ENCODE results near the gene FNDC5.

DNA sequence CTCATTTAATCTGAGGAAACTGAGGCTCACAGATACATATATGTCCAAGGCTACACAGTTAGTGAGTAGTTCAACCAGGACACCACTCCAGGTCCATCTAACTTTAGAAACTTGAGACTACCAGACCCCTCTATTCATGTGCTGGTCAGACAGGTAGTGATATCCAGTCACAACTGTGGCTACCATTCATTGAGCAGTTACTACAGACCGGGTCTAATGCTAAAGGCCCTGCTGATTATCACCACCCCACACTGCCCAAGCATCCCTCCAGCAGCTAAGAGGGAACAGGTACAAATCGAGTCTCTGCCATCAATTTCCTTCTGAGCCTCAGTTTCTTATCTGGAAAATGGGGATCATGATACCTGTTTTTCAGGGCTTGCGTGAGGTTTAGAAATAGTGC, 20.9 kb upstream of the FNDC5 start:
- TF ChIP-seq, protein P1, sequence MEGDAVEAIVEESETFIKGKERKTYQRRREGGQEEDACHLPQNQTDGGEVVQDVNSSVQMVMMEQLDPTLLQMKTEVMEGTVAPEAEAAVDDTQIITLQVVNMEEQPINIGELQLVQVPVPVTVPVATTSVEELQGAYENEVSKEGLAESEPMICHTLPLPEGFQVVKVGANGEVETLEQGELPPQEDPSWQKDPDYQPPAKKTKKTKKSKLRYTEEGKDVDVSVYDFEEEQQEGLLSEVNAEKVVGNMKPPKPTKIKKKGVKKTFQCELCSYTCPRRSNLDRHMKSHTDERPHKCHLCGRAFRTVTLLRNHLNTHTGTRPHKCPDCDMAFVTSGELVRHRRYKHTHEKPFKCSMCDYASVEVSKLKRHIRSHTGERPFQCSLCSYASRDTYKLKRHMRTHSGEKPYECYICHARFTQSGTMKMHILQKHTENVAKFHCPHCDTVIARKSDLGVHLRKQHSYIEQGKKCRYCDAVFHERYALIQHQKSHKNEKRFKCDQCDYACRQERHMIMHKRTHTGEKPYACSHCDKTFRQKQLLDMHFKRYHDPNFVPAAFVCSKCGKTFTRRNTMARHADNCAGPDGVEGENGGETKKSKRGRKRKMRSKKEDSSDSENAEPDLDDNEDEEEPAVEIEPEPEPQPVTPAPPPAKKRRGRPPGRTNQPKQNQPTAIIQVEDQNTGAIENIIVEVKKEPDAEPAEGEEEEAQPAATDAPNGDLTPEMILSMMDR (IDR thresholded peaks at IDR 0.05), result no peak
- TF ChIP-seq RXRA (IDR thresholded peaks at IDR 0.05; ENCODE audit: borderline replicate concordance, low read depth) (no peak), YY1 (IDR thresholded peaks at IDR 0.05; ENCODE audit: low read depth) (no peak), JUND (IDR thresholded peaks at IDR 0.05) (no peak), EP300 (IDR thresholded peaks at IDR 0.05; ENCODE audit: borderline replicate concordance in 1 of 2, low read depth in 1 of 2, low read length in 1 of 2) (no peak), SMC3 (IDR thresholded peaks at IDR 0.05; ENCODE audit: low read depth, low read length) (no peak), SIN3A (IDR thresholded peaks at IDR 0.05; ENCODE audit: borderline replicate concordance, low read depth, low read length) (no peak), TAF1 (IDR thresholded peaks at IDR 0.05; ENCODE audit: borderline replicate concordance, low read depth, low read length) (no peak)
- TF ChIP-seq, protein P2, sequence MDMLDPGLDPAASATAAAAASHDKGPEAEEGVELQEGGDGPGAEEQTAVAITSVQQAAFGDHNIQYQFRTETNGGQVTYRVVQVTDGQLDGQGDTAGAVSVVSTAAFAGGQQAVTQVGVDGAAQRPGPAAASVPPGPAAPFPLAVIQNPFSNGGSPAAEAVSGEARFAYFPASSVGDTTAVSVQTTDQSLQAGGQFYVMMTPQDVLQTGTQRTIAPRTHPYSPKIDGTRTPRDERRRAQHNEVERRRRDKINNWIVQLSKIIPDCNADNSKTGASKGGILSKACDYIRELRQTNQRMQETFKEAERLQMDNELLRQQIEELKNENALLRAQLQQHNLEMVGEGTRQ (IDR thresholded peaks at IDR 0.05; ENCODE audit: borderline replicate concordance, low read depth, low read length), result no peak
- TF ChIP-seq, protein P3, sequence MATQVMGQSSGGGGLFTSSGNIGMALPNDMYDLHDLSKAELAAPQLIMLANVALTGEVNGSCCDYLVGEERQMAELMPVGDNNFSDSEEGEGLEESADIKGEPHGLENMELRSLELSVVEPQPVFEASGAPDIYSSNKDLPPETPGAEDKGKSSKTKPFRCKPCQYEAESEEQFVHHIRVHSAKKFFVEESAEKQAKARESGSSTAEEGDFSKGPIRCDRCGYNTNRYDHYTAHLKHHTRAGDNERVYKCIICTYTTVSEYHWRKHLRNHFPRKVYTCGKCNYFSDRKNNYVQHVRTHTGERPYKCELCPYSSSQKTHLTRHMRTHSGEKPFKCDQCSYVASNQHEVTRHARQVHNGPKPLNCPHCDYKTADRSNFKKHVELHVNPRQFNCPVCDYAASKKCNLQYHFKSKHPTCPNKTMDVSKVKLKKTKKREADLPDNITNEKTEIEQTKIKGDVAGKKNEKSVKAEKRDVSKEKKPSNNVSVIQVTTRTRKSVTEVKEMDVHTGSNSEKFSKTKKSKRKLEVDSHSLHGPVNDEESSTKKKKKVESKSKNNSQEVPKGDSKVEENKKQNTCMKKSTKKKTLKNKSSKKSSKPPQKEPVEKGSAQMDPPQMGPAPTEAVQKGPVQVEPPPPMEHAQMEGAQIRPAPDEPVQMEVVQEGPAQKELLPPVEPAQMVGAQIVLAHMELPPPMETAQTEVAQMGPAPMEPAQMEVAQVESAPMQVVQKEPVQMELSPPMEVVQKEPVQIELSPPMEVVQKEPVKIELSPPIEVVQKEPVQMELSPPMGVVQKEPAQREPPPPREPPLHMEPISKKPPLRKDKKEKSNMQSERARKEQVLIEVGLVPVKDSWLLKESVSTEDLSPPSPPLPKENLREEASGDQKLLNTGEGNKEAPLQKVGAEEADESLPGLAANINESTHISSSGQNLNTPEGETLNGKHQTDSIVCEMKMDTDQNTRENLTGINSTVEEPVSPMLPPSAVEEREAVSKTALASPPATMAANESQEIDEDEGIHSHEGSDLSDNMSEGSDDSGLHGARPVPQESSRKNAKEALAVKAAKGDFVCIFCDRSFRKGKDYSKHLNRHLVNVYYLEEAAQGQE (IDR thresholded peaks at IDR 0.05; ENCODE audit: low read depth, low read length), result no peak

All from SK-N-SH (cell line).